ENCODE results near the gene ANKUB1. TPM values are rescaled to one million over a fixed set of nuclear protein-coding genes. Genes with fewer than 3 reads are reported as not detected.

The ANKUB1 gene
- polyA plus RNA-seq (2012; ENCODE audit: insufficient read length, low read depth), result not detected

- TF ChIP-seq FOXP2 (optimal IDR thresholded peaks at IDR 0.05; ENCODE audit: borderline replicate concordance, extremely low read depth, extremely low read length, insufficient read depth), result no peak
- TF ChIP-seq TAF1 (IDR thresholded peaks at IDR 0.05; ENCODE audit: borderline replicate concordance, insufficient read depth, low read length), result no peak
- no peak for TF ChIP-seq SIN3A (IDR thresholded peaks at IDR 0.05; ENCODE audit: borderline replicate concordance, insufficient read depth, low read length)
- TF ChIP-seq REST (IDR thresholded peaks at IDR 0.05; ENCODE audit: insufficient read depth in 1 of 2, low read depth in 2 of 2, low read length in 2 of 2), result no peak
- TF ChIP-seq POLR2AphosphoS5 (IDR thresholded peaks at IDR 0.05; ENCODE audit: low read depth, low read length), result no peak
These were observed at the start of gene ANKUB1 for GRCh38 chr3:149792452-149793270. TSS of gene ANKUB1 (minus strand) at chr3:149792554. CDS start at chr3:149792366, 188 bp downstream.

GRCh38 chr3:149839896-149840295 lies 47.5 kb upstream of the ANKUB1 start:
- TF ChIP-seq POLR2AphosphoS5 (IDR thresholded peaks at IDR 0.05; ENCODE audit: low read depth, low read length) (no peak), SIN3A (IDR thresholded peaks at IDR 0.05; ENCODE audit: borderline replicate concordance, insufficient read depth, low read length) (no peak), TAF1 (IDR thresholded peaks at IDR 0.05; ENCODE audit: borderline replicate concordance, insufficient read depth, low read length) (no peak), FOXP2 (optimal IDR thresholded peaks at IDR 0.05; ENCODE audit: borderline replicate concordance, extremely low read depth, extremely low read length, insufficient read depth) (no peak), REST (IDR thresholded peaks at IDR 0.05; ENCODE audit: insufficient read depth in 1 of 2, low read depth in 2 of 2, low read length in 2 of 2) (no peak)

- no peak for TF ChIP-seq POLR2AphosphoS5 (IDR thresholded peaks at IDR 0.05; ENCODE audit: low read depth, low read length)
- no peak for TF ChIP-seq REST (IDR thresholded peaks at IDR 0.05; ENCODE audit: insufficient read depth in 1 of 2, low read depth in 2 of 2, low read length in 2 of 2)
- no peak for TF ChIP-seq TAF1 (IDR thresholded peaks at IDR 0.05; ENCODE audit: borderline replicate concordance, insufficient read depth, low read length)
- TF ChIP-seq SIN3A (IDR thresholded peaks at IDR 0.05; ENCODE audit: borderline replicate concordance, insufficient read depth, low read length), result no peak
- no peak for TF ChIP-seq FOXP2 (optimal IDR thresholded peaks at IDR 0.05; ENCODE audit: borderline replicate concordance, extremely low read depth, extremely low read length, insufficient read depth)
These were observed 40.9 kb upstream of the ANKUB1 start for GRCh38 chr3:149833241-149833640.

- TF ChIP-seq REST (IDR thresholded peaks at IDR 0.05; ENCODE audit: insufficient read depth in 1 of 2, low read depth in 2 of 2, low read length in 2 of 2), result no peak
- no peak for TF ChIP-seq SIN3A (IDR thresholded peaks at IDR 0.05; ENCODE audit: borderline replicate concordance, insufficient read depth, low read length)
- TF ChIP-seq TAF1 (IDR thresholded peaks at IDR 0.05; ENCODE audit: borderline replicate concordance, insufficient read depth, low read length), result no peak
- no peak for TF ChIP-seq POLR2AphosphoS5 (IDR thresholded peaks at IDR 0.05; ENCODE audit: low read depth, low read length)
- TF ChIP-seq FOXP2 (optimal IDR thresholded peaks at IDR 0.05; ENCODE audit: borderline replicate concordance, extremely low read depth, extremely low read length, insufficient read depth), result no peak
These were observed 39.7 kb upstream of the ANKUB1 start for GRCh38 chr3:149832086-149832485.

Data from PFSK-1 (cell line).